ENCODE measurements around the gene BATF. TPM values are rescaled to one million over a fixed set of nuclear protein-coding genes. Genes with fewer than 3 reads are reported as not detected.
"Not testable (repeated sequence)": the region's sequence is repeated elsewhere in the genome, so short reads cannot be mapped to it uniquely, and the experiment has no call there.

Gene BATF, protein sequence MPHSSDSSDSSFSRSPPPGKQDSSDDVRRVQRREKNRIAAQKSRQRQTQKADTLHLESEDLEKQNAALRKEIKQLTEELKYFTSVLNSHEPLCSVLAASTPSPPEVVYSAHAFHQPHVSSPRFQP
- total RNA-seq = 1 to 10 TPM; 3.7 to 9.5 TPM

GRCh38 chr14:75522224-75522982 lies at the start of gene BATF:
TSS of gene BATF (plus strand) at chr14:75522469. CDS start at chr14:75522683, 214 bp downstream.
- Histone ChIP-seq H3K27me3 (replicated peaks; ENCODE audit: insufficient read depth) (no peaks in the 10 kb centered on the region), H3K36me3 (no peaks in the 10 kb centered on the region), H3K4me3 (peak within 1 kb of the TSS; percentile 68), H3K9me3 (no peaks in the 10 kb centered on the region), H3K4me1 (ENCODE audit: control insufficient read depth in 1 of 2, low read depth in 2 of 2) (no peaks in the 10 kb centered on the region), H3K27ac (no peak within 1 kb of the TSS)
- TF ChIP-seq, protein P1, sequence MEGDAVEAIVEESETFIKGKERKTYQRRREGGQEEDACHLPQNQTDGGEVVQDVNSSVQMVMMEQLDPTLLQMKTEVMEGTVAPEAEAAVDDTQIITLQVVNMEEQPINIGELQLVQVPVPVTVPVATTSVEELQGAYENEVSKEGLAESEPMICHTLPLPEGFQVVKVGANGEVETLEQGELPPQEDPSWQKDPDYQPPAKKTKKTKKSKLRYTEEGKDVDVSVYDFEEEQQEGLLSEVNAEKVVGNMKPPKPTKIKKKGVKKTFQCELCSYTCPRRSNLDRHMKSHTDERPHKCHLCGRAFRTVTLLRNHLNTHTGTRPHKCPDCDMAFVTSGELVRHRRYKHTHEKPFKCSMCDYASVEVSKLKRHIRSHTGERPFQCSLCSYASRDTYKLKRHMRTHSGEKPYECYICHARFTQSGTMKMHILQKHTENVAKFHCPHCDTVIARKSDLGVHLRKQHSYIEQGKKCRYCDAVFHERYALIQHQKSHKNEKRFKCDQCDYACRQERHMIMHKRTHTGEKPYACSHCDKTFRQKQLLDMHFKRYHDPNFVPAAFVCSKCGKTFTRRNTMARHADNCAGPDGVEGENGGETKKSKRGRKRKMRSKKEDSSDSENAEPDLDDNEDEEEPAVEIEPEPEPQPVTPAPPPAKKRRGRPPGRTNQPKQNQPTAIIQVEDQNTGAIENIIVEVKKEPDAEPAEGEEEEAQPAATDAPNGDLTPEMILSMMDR (IDR thresholded peaks at IDR 0.05) = no peak
- no peak for DNase-seq (ENCODE audit: low spot score)
- no peak for ATAC-seq (ENCODE audit: insufficient number of reproducible peaks, low FRiP score, low read depth)

DNA sequence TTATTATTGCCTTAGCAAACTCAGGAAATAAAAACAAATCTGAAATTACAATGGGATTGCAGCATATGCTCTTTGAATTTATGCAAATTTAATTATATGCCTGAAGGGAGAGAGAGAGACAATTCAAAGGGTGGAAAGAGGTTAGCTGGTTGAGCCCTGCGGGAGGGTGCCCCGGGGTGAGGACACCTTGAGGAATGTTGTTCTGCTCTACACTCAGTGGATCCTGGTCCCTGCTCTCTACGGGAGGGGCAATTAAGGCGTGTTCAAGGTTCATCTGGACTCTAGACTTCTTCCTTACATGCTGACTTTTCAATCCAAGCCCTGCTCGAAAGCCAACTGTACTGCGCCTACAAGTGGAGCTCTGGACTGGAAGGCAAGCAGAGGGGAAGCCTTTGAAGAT lies 48.1 kb upstream of the BATF start:
- not testable (repeated sequence) for DNase-seq (ENCODE audit: low spot score); ATAC-seq (ENCODE audit: insufficient number of reproducible peaks, low FRiP score, low read depth); H3K4me3 ChIP-seq; H3K9me3 ChIP-seq; H3K27me3 ChIP-seq (replicated peaks; ENCODE audit: insufficient read depth); H3K27ac ChIP-seq
- H3K36me3 ChIP-seq = peaks cover 17% of the 10 kb centered on the region
- peaks cover 11 to 24% of the 10 kb centered on the region in 2 donors for H3K4me1 ChIP-seq (ENCODE audit: control insufficient read depth in 1 of 2, low read depth in 2 of 2)

DNA sequence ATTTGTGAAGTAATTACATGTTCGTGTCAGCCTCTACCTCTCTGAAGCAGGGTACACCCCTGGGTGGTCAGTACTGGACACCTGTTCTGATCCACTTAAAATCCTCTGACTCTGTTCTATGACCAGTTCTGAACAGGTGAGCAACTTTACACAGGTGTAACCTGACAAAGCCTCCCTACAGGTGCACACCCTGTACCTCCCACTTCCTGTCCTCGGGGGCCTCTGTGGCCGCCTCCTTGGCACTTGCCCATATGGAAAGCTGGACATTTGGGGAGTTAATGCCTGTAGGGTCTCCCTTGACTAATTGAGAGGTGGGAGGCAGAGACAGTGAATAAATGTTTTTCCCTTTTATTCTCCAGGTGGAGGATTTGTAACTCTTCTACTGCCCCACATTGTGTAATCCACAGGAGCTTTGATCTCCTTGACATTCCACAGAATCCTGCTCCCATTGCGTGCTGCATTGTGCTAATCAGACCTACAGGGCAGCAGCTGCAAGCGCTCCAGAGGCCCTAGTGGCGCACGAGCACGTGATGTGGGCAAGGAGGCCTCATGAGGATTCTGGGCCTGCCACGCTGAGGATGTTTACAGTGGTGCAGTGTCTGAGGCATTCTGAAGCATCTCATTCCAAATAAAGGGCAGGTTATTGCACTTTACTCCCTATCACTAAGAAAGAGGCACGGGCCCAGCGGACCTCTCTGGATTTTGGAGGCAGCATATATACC lies 45.8 kb upstream of the BATF start:
- ATAC-seq (ENCODE audit: insufficient number of reproducible peaks, low FRiP score, low read depth) (no peak), DNase-seq (ENCODE audit: low spot score) (no peak)
- H3K36me3 ChIP-seq = peaks cover 10% of the 10 kb centered on the region
- H3K27ac ChIP-seq = no peak overlapping the region
- H3K27me3 ChIP-seq (replicated peaks; ENCODE audit: insufficient read depth) = no peaks in the 10 kb centered on the region
- H3K4me1 ChIP-seq (ENCODE audit: control insufficient read depth in 1 of 2, low read depth in 2 of 2) = peaks cover 0 to 2% of the 10 kb centered on the region in 2 donors
- H3K9me3 ChIP-seq = no peaks in the 10 kb centered on the region
- H3K4me3 ChIP-seq = no peak overlapping the region
- TF ChIP-seq, protein P1 (IDR thresholded peaks at IDR 0.05) = no peak

DNA sequence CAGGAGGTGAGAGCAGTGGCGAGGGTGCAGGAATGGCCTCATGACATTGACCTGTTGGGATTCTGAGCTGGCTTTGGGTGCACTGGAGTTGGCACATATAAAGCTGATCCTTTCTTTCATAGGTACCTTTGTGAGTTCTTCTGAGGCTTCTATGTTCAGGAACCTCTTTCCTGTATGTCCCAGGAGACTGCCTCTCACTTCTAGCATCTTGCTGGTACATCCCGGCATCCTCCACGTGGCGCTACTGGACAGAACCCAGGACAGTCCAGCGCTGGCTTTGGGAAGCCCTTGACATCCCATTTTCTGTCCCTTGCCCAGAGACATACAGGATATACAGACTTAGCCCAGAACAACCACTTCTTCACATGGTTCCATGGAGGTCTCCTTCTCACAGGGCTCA lies 44.4 kb upstream of the BATF start:
- no peak for DNase-seq (ENCODE audit: low spot score)
- TF ChIP-seq, protein P1 (IDR thresholded peaks at IDR 0.05) = no peak
- Histone ChIP-seq H3K4me1 (ENCODE audit: control insufficient read depth in 1 of 2, low read depth in 2 of 2) (no peaks in the 10 kb centered on the region), H3K9me3 (no peaks in the 10 kb centered on the region), H3K27me3 (replicated peaks; ENCODE audit: insufficient read depth) (no peaks in the 10 kb centered on the region), H3K36me3 (no peaks in the 10 kb centered on the region), H3K27ac (no peak overlapping the region), H3K4me3 (no peak overlapping the region)
- no peak for ATAC-seq (ENCODE audit: insufficient number of reproducible peaks, low FRiP score, low read depth)

DNA sequence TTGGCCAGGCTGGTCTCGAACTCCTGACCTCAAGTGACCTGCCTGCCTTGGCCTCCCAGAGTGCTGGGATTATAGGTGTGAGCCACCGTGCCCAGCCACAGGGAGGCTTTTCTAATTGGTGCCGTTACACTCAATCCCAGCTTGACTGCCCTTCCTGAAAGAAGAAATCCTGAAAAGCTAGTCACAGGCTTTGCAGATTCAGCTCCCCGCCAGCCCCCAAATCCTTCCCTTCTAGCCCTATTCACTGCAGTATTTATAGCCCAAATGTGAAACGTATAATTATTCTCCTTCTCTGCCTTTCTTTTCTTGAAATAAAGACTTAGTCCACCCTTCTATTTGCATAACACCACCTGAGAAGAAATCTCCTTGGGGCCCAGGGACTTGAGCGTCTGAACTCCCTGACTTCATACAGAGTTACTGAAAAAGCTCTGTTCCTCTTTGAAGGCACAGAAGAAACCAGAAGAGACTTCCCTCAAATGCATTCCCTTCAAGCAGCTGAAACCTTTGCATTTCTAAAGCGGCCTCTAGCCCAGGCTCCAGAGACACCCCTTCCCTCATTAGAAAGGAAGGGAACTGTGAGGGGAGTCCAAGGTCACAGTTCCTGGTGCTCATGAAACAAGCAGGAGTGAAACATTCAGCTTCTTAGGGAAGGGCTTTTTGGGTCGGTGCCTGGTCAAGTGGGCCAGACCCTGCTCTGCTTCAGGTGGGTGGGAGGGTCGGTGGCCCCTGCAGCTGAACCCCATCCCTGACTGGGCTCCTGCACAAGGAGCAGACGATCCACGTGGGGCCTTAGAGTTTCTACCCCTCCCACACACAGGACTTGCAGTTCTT lies 42.3 kb upstream of the BATF start:
- no peaks in the 10 kb centered on the region for H3K36me3 ChIP-seq
- no peak for ATAC-seq (ENCODE audit: insufficient number of reproducible peaks, low FRiP score, low read depth)
- H3K4me1 ChIP-seq (ENCODE audit: control insufficient read depth in 1 of 2, low read depth in 2 of 2) = no peaks in the 10 kb centered on the region
- no peak overlapping the region for H3K27ac ChIP-seq
- H3K4me3 ChIP-seq = no peak overlapping the region
- no peaks in the 10 kb centered on the region for H3K27me3 ChIP-seq (replicated peaks; ENCODE audit: insufficient read depth)
- H3K9me3 ChIP-seq = no peaks in the 10 kb centered on the region
- no peak for DNase-seq (ENCODE audit: low spot score)
- TF ChIP-seq, protein P1 (IDR thresholded peaks at IDR 0.05) = no peak

Measured in thoracic aorta (tissue), 2 donors.